HepG2 (cell line): ENCODE data around the gene SURF2. TPM values are rescaled to one million over a fixed set of nuclear protein-coding genes. Genes with fewer than 3 reads are reported as not detected.

Experiments
- ATAC-seq: fragments of 200-7000 bp; cut with Tn5 transposase; 3 replicates; pipeline ENCODE4 v1.9.1; 2020; ENCODE audit warnings: mild to moderate bottlenecking, moderate library complexity
- BruUV-seq: library from RNA; stranded (reverse); fragments of 400-500 nt; replicated peaks from 2 replicates; lab custom pipeline; 2021; lab: Mats Ljungman, UMichigan
- CTCF ChIA-PET: fragments of 300-600 bp; formaldehyde crosslinking; extraction: SDS; loops from one replicate; lab custom pipeline; 2021; ENCODE audit warnings: low total read pairs, inconsistent platforms, low intra/inter-chr PET ratio; lab: Yijun Ruan, JAX
- POLR2A ChIA-PET: fragments of 350-600 bp; sonication (Branson Sonifier 250); formaldehyde crosslinking; loops from one replicate; lab custom pipeline; 2020; ENCODE audit warnings: antibody characterized with exemption, inconsistent platforms; lab: Yijun Ruan, JAX
- DNase-seq: peaks from one replicate; pipeline ENCODE4 v3.0.0-alpha.2; 2015; ENCODE audit warnings: low spot score
- FAIRE-seq: peaks from 3 replicates; lab custom pipeline; 2011; peaks lifted over from hg19 to GRCh38; lab: Jason Lieb, UNC
- H2AFZ ChIP-seq: one replicate; pipeline ENCODE4 v1.6.1; 2011; ENCODE audit warnings: low read length, inconsistent platforms
- H3K27ac ChIP-seq: fragments of 300-600 bp; 3 replicates; pipeline ENCODE4 v1.8.0; 2011; ENCODE audit warnings: mixed run types, mild to moderate bottlenecking, mixed read lengths, low read length, inconsistent platforms; ENCODE audit not compliant: insufficient read depth; ENCODE audit errors: extremely low read length
- H3K27me3 ChIP-seq, 2 experiments: fragments of 200-600 bp in 1 of 2; 2 replicates in 1 of 2; 3 replicates in 1 of 2; pipeline versions ENCODE4 v1.6.0 to v1.8.0; 2011; ENCODE audit warnings: low read length in 2 of 2, mild to moderate bottlenecking in 2 of 2, moderate library complexity in 2 of 2, inconsistent platforms in 1 of 2; ENCODE audit not compliant: insufficient read depth in 2 of 2, control insufficient read depth in 1 of 2
- H3K36me3 ChIP-seq, 2 experiments: fragments of 200-600 bp in 1 of 2; replicated peaks in 1 of 2; 2 replicates in 1 of 2; 3 replicates in 1 of 2; pipeline versions ENCODE4 v1.5.1 to v1.8.0; 2011; ENCODE audit warnings: low read length in 2 of 2, inconsistent platforms in 1 of 2; ENCODE audit not compliant: insufficient read depth in 2 of 2, control insufficient read depth in 1 of 2
- H3K4me1 ChIP-seq: 2 replicates; pipeline ENCODE4 v1.5.1; 2012; ENCODE audit warnings: low read length, inconsistent platforms; ENCODE audit not compliant: insufficient read depth
- H3K4me2 ChIP-seq: 2 replicates; pipeline ENCODE4 v1.6.0; 2011; ENCODE audit warnings: low read depth, low read length, inconsistent platforms
- H3K4me3 ChIP-seq, 3 experiments: fragments of 200-600 bp in 1 of 3; sonication (generic), shearing (Covaris generic) in 1 of 3; replicated peaks in 1 of 3; 2 replicates each; pipeline ENCODE4 v1.5.1; 2011 to 2016; ENCODE audit warnings: low read length in 3 of 3, inconsistent platforms in 2 of 3, low read depth in 2 of 3, mild to moderate bottlenecking in 2 of 3, control low read depth in 1 of 3, mixed read lengths in 1 of 3; ENCODE audit not compliant: insufficient read depth in 1 of 3
- H3K79me2 ChIP-seq: one replicate; pipeline ENCODE4 v1.6.1; 2011; ENCODE audit warnings: low read length, inconsistent platforms; ENCODE audit not compliant: insufficient read depth
- H3K9ac ChIP-seq: 2 replicates; pipeline ENCODE4 v1.6.0; 2011; ENCODE audit warnings: mild to moderate bottlenecking, low read depth, low read length, inconsistent platforms; ENCODE audit not compliant: insufficient read depth
- H3K9me3 ChIP-seq: 2 replicates; pipeline ENCODE4 v1.5.1; 2012; ENCODE audit warnings: mild to moderate bottlenecking, low read length
- H4K20me1 ChIP-seq: 2 replicates; pipeline ENCODE4 v1.6.0; 2011; ENCODE audit warnings: inconsistent platforms, mild to moderate bottlenecking, low read length, moderate library complexity; ENCODE audit not compliant: insufficient read depth
- HNRNPK ChIP-seq: fragments of 200-400 bp; formaldehyde crosslinking; IDR thresholded peaks from 2 replicates; pipeline ENCODE4 v1.6.1; 2018; ENCODE audit warnings: low read length, low read depth, moderate library complexity, mild to moderate bottlenecking; ENCODE audit not compliant: poor library complexity, severe bottlenecking
- MEIS1 ChIP-seq: sonication (generic); formaldehyde crosslinking; IDR thresholded peaks from 2 replicates; pipeline ENCODE4 v1.9.0; 2021; ENCODE audit warnings: mild to moderate bottlenecking, missing genetic modification reagents, moderate library complexity, borderline replicate concordance
- NFKB2 ChIP-seq: sonication (generic); formaldehyde crosslinking; IDR thresholded peaks from 2 replicates; pipeline ENCODE4 v1.4.0; 2020; ENCODE audit warnings: missing genetic modification reagents, borderline replicate concordance
- NR2F6 ChIP-seq, 2 experiments: IDR thresholded peaks; 2 replicates each; pipeline ENCODE4 v1.6.1; 2016; ENCODE audit warnings: antibody characterized with exemption in 1 of 2, mild to moderate bottlenecking in 1 of 2
- PAF1 ChIP-seq: IDR thresholded peaks from 2 replicates; pipeline ENCODE4 v1.6.1; 2016; ENCODE audit warnings: missing genetic modification reagents, missing compliant biosample characterization
- ZBTB20 ChIP-seq: sonication (generic); formaldehyde crosslinking; IDR thresholded peaks from 2 replicates; pipeline ENCODE4 v1.8.1; 2023; ENCODE audit warnings: missing genetic modification reagents, low read depth, mild to moderate bottlenecking, borderline replicate concordance
- ZNF124 ChIP-seq: sonication (generic); formaldehyde crosslinking; IDR thresholded peaks from 2 replicates; pipeline ENCODE4 v1.4.0; 2020; ENCODE audit warnings: missing genetic modification reagents
- ZNF160 ChIP-seq: sonication (generic); formaldehyde crosslinking; IDR thresholded peaks from 2 replicates; pipeline ENCODE4 v1.8.0; 2022; ENCODE audit warnings: mild to moderate bottlenecking, inconsistent platforms, missing genetic modification reagents
- ZNF44 ChIP-seq: sonication (generic); formaldehyde crosslinking; IDR thresholded peaks from 2 replicates; pipeline ENCODE4 v1.5.1; 2020; ENCODE audit warnings: mild to moderate bottlenecking, missing genetic modification reagents
- ZNF550 ChIP-seq: sonication (generic); formaldehyde crosslinking; IDR thresholded peaks from 2 replicates; pipeline ENCODE4 v1.4.0; 2020; ENCODE audit warnings: mild to moderate bottlenecking, missing genetic modification reagents, borderline replicate concordance
- ZNF615 ChIP-seq: sonication (generic); formaldehyde crosslinking; IDR thresholded peaks from 2 replicates; pipeline ENCODE4 v1.5.0; 2020; ENCODE audit warnings: mild to moderate bottlenecking, missing genetic modification reagents, borderline replicate concordance
- ZNF780A ChIP-seq: sonication (generic); formaldehyde crosslinking; IDR thresholded peaks from 2 replicates; pipeline ENCODE4 v1.8.0; 2022; ENCODE audit warnings: mild to moderate bottlenecking, missing genetic modification reagents, moderate library complexity
- ZZZ3 ChIP-seq: sonication (generic); formaldehyde crosslinking; IDR thresholded peaks from 2 replicates; pipeline ENCODE4 v1.4.0; 2020; ENCODE audit warnings: missing genetic modification reagents, mild to moderate bottlenecking, borderline replicate concordance
- WGBS: methylation state at CpG from one replicate; pipeline ENCODE4 v1.1.6; 2017; ENCODE audit warnings: low lambda C conversion rate; 5-methylcytosine and 5-hydroxymethylcytosine counted together
- in situ Hi-C: cut with HindIII; loops from 2 replicates; pipeline ENCODE4 v1.10.0; 2017; ENCODE audit warnings: low pct_unique_long_range_greater_than_20kb; ENCODE audit not compliant: extremely low pct_ligation_motif_present
- intact Hi-C: fragments of 100-400 bp; cut with micrococcal nuclease; formaldehyde crosslinking; loops from one replicate; pipeline ENCODE4 v1.10.0; 2022; ENCODE audit not compliant: unreplicated experiment
- polyA plus RNA-seq, 8 experiments: library from polyadenylated mRNA; depleted of rRNA in 3 of 8; stranded (reverse) in 7 of 8; unstranded in 1 of 8; fragments of >200 nt; fragmentation: Illumina TruSeq in 4 of 8; extraction: Trizol in 4 of 8; gene quantifications; 2 replicates each; pipeline versions ENCODE4 v1.2.1 to v1.2.3, GENCODE V29; 2011 to 2016; ENCODE audit warnings: low read depth in 4 of 8, missing spikeins in 1 of 8, mixed read lengths in 1 of 8; ENCODE audit not compliant: insufficient read depth in 1 of 8
- total RNA-seq, 5 experiments: library from RNA; depleted of rRNA; stranded (reverse); fragments of >200 nt; fragmentation: Illumina TruSeq; extraction: Trizol; gene quantifications; 2 replicates each; pipeline ENCODE4 v1.2.3, GENCODE V29; 2016; ENCODE audit warnings: low read depth in 1 of 5

The SURF2 gene
- total and polyA plus RNA-seq, 2 of the 13 experiments (the other 11 are each of a cell fraction or from before 2014, with no cell fraction given) = 6.3 to 13.6 TPM

DNA sequence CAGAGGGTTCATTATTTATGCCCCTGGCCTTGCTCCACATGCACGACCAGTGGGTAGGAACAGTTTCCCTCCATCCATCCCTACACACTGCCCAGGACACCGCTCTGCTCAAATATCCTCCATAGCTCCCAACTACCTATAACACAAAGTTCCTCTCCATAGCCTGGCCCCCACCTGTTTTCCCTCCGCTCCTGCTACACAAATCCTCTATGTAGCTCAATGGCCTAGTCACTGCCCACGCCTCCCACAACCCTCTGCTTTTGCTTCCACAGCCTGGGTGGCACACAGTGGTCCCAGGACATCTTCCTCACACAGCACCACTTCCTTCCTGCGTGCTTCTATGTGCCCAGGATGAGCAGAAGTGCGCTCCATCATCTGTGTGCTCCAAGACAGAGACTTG is 41.0 kb downstream of the SURF2 start (continued):
- TF ChIP-seq ZNF124 (CRISPR knock-in tag) = no peak
- 0 out of 2 replicates have a peak, but pooled peaks have one; percentile 27 for TF ChIP-seq MEIS1
- TF ChIP-seq ZNF550 (CRISPR knock-in tag) = no peak

DNA sequence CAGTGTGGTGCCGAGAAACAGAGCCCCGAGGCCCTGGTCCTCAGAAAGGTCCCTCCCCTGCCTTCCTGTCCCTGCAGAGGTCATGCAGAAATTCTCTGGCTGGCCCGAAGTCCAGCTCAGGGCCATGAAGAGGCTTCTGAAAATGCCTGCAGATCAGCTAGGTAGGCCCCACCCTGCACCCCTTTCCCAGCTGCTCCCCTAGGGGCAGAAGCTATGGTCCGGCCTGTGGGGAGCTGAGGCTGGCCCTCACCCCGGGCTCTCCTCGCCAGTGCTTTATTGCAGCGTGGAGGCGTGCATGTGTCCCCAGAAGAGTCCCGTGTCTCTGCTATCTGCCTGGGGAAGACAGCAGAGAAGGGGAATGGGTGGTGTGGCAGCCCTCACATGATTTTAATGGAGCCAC is 41.5 kb downstream of the SURF2 start:
- Histone ChIP-seq H2AFZ (no peak overlapping the region), H3K4me1 (peaks cover 41% of the 10 kb centered on the region), H3K4me3 (no peak overlapping the region), H3K9me3 (no peaks in the 10 kb centered on the region), H3K9ac (no peak overlapping the region)
- CTCF ChIA-PET = no interaction called here
- no TSS peak for BruUV-seq
- ATAC-seq (peak; percentile 6), DNase-seq (no peak)
- in situ Hi-C loops = no loop called here
- TF ChIP-seq ZNF160 (no peak), ZNF615 (CRISPR knock-in tag) (no peak), PAF1 (CRISPR knock-in tag) (no peak), NFKB2 (no peak), ZNF44 (CRISPR knock-in tag) (no peak), ZNF780A (no peak), ZZZ3 (CRISPR knock-in tag) (no peak), HNRNPK (no peak), ZBTB20 (CRISPR knock-in tag) (no peak), NR2F6 (IDR thresholded peaks at IDR 0.05) (no peak), NR2F6 (CRISPR knock-in tag; IDR thresholded peaks at IDR 0.05) (no peak)
- TF ChIP-seq, all 625 proteins: peak for 0
- no peak overlapping the region for H3K4me2 ChIP-seq
- no peaks in the 10 kb centered on the region for H3K36me3 ChIP-seq
- H3K79me2 ChIP-seq = no peaks in the 10 kb centered on the region
- whole genome bisulfite sequencing = 47% methylated on average over 3 of the region's 9 CpGs
- POLR2A ChIA-PET = interaction anchor here (0.8 to 1.1 kb wide), 2 partner anchors 19 to 50 kb away, joined by 3 read pairs; partner anchors contain the start of genes MED22, REXO4 and RPL7A
- no peak overlapping the region for H3K27ac ChIP-seq
- intact Hi-C loops = loop anchor here (5.0 kb wide), 1 partner anchor 41 kb away; the partner anchor contains the start of genes SURF1 and SURF2
- no peaks in the 10 kb centered on the region for H4K20me1 ChIP-seq
- FAIRE-seq = no peak
- H3K27me3 ChIP-seq = no peaks in the 10 kb centered on the region
